Measurements from ENCODE around the gene ADI1. TPM values are rescaled to one million over a fixed set of nuclear protein-coding genes. Genes with fewer than 3 reads are reported as not detected.

The ADI1 gene
- total and polyA plus RNA-seq, 2 of the 8 experiments (the other 6 are each of a cell fraction or from before 2014, with no cell fraction given), result 12.2 to 40.2 TPM

GRCh38 chr2:3487432-3487831, 31.9 kb downstream of the ADI1 start (continued):
- no peak for TF ChIP-seq CHD7 (IDR thresholded peaks at IDR 0.05; ENCODE audit: insufficient replicate concordance, low read length)
- TF ChIP-seq SUZ12 (IDR thresholded peaks at IDR 0.05; ENCODE audit: low read length), result no peak
- no peak for TF ChIP-seq TAF1 (IDR thresholded peaks at IDR 0.05; ENCODE audit: low read depth, low read length)
- TF ChIP-seq EP300 (IDR thresholded peaks at IDR 0.05; ENCODE audit: borderline replicate concordance in 1 of 2, low read depth in 2 of 2, low read length in 2 of 2), result no peak
- TF ChIP-seq CREB1 (IDR thresholded peaks at IDR 0.05), result no peak
- no peak for TF ChIP-seq KDM1A (IDR thresholded peaks at IDR 0.05; ENCODE audit: borderline replicate concordance, low read length)
- TF ChIP-seq ASH2L (IDR thresholded peaks at IDR 0.05; ENCODE audit: low read length), result no peak
- TF ChIP-seq POLR2AphosphoS5 (IDR thresholded peaks at IDR 0.05; ENCODE audit: low read depth, low read length), result no peak
- no peak for TF ChIP-seq ZNF274 (IDR thresholded peaks at IDR 0.05; ENCODE audit: borderline replicate concordance, extremely low read depth, low read length)

All from H1 (cell line).